ENCODE data around the gene DMBT1. TPM values are rescaled to one million over a fixed set of nuclear protein-coding genes. Genes with fewer than 3 reads are reported as not detected.

Gene DMBT1
- total and polyA plus RNA-seq, 2 donors from 2014 or later, result 0.06 TPM; not detected in 1

- Histone ChIP-seq H3K36me3 (ENCODE audit: control insufficient read depth in 2 of 3, insufficient read depth in 3 of 3, low read length in 3 of 3) (no peaks in the 10 kb centered on the region), H3K9me3 (ENCODE audit: control insufficient read depth in 2 of 3, insufficient read depth in 1 of 3, low read length in 3 of 3) (no peaks in the 10 kb centered on the region), H3K27me3 (ENCODE audit: control insufficient read depth, insufficient read depth, low read length) (no peaks in the 10 kb centered on the region), H3K4me3 (ENCODE audit: low read length in 3 of 3) (no peak overlapping the region), H3K9ac (ENCODE audit: low read length in 3 of 3) (no peak overlapping the region), H3K4me1 (ENCODE audit: control insufficient read depth in 2 of 3, insufficient read depth in 2 of 3, low read depth in 1 of 3, low read length in 3 of 3) (no peaks in the 10 kb centered on the region), H3K27ac (ENCODE audit: low read depth in 2 of 2, low read length in 2 of 2) (no peak overlapping the region)
- FAIRE-seq (no peak), DNase-seq (no peak)
- TF ChIP-seq, protein P1, sequence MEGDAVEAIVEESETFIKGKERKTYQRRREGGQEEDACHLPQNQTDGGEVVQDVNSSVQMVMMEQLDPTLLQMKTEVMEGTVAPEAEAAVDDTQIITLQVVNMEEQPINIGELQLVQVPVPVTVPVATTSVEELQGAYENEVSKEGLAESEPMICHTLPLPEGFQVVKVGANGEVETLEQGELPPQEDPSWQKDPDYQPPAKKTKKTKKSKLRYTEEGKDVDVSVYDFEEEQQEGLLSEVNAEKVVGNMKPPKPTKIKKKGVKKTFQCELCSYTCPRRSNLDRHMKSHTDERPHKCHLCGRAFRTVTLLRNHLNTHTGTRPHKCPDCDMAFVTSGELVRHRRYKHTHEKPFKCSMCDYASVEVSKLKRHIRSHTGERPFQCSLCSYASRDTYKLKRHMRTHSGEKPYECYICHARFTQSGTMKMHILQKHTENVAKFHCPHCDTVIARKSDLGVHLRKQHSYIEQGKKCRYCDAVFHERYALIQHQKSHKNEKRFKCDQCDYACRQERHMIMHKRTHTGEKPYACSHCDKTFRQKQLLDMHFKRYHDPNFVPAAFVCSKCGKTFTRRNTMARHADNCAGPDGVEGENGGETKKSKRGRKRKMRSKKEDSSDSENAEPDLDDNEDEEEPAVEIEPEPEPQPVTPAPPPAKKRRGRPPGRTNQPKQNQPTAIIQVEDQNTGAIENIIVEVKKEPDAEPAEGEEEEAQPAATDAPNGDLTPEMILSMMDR (IDR thresholded peaks at IDR 0.05; ENCODE audit: borderline replicate concordance, extremely low read depth, insufficient read depth), result no peak
- intact Hi-C loops (cut with DNase I), result no loop called here
These were observed 122.0 kb downstream of the DMBT1 start for GRCh38 chr10:122682522-122682921.

- FAIRE-seq, result no peak
- Histone ChIP-seq H3K27ac (ENCODE audit: low read depth in 2 of 2, low read length in 2 of 2) (no peak overlapping the region), H3K9me3 (ENCODE audit: control insufficient read depth in 2 of 3, insufficient read depth in 1 of 3, low read length in 3 of 3) (no peaks in the 10 kb centered on the region), H3K4me3 (ENCODE audit: low read length in 3 of 3) (no peak overlapping the region), H3K36me3 (ENCODE audit: control insufficient read depth in 2 of 3, insufficient read depth in 3 of 3, low read length in 3 of 3) (no peaks in the 10 kb centered on the region), H3K9ac (ENCODE audit: low read length in 3 of 3) (no peak overlapping the region), H3K4me1 (ENCODE audit: control insufficient read depth in 2 of 3, insufficient read depth in 2 of 3, low read depth in 1 of 3, low read length in 3 of 3) (no peaks in the 10 kb centered on the region), H3K27me3 (ENCODE audit: control insufficient read depth, insufficient read depth, low read length) (no peaks in the 10 kb centered on the region)
- TF ChIP-seq, protein P1 (IDR thresholded peaks at IDR 0.05; ENCODE audit: borderline replicate concordance, extremely low read depth, insufficient read depth), result no peak
- intact Hi-C loops (cut with DNase I), result no loop called here
- peak in 3 of 5 donors; percentile 25 to 77 (median 56) for DNase-seq
These were observed 127.9 kb downstream of the DMBT1 start for GRCh38 chr10:122688293-122688989.

- Histone ChIP-seq H3K4me3 (ENCODE audit: low read length in 3 of 3) (no peak overlapping the region), H3K9ac (ENCODE audit: low read length in 3 of 3) (no peak overlapping the region), H3K36me3 (ENCODE audit: control insufficient read depth in 2 of 3, insufficient read depth in 3 of 3, low read length in 3 of 3) (no peaks in the 10 kb centered on the region), H3K9me3 (ENCODE audit: control insufficient read depth in 2 of 3, insufficient read depth in 1 of 3, low read length in 3 of 3) (no peaks in the 10 kb centered on the region), H3K4me1 (ENCODE audit: control insufficient read depth in 2 of 3, insufficient read depth in 2 of 3, low read depth in 1 of 3, low read length in 3 of 3) (no peaks in the 10 kb centered on the region), H3K27me3 (ENCODE audit: control insufficient read depth, insufficient read depth, low read length) (no peaks in the 10 kb centered on the region), H3K27ac (ENCODE audit: low read depth in 2 of 2, low read length in 2 of 2) (peak overlapping the region in 1 of 2 donors; percentile 37)
- intact Hi-C loops (cut with DNase I), result no loop called here
- FAIRE-seq, result no peak
- TF ChIP-seq, protein P1 (IDR thresholded peaks at IDR 0.05; ENCODE audit: borderline replicate concordance, extremely low read depth, insufficient read depth), result no peak
- DNase-seq, result no peak
These were observed 128.7 kb downstream of the DMBT1 start for GRCh38 chr10:122689146-122689820.
